Activated CD8-positive, alpha-beta T cell treated with anti-CD3 and anti-CD28 coated beads, Interleukin-2, amount 10 ng/mL, durations not matched to agents 7 days and 5 days (primary cell): ENCODE data around the gene SLC16A9. TPM values are rescaled to one million over a fixed set of nuclear protein-coding genes. Genes with fewer than 3 reads are reported as not detected.
A peak's percentile ranks its signal among the peaks of the same experiment; 100 is the strongest.
"Not testable (repeated sequence)": the region's sequence is repeated elsewhere in the genome, so short reads cannot be mapped to it uniquely, and the experiment has no call there.

ENCODE experiments used
- ATAC-seq: fragments of 150-1000 bp; cut with Tn5 transposase; one replicate; pipeline ENCODE4 v1.10.0; 2021; ENCODE audit warnings: moderate library complexity
- CTCF ChIA-PET: fragments of 350-600 bp; sonication (Branson Sonifier 250); formaldehyde crosslinking; loops from one replicate; lab custom pipeline; 2021; ENCODE audit warnings: antibody characterized with exemption; lab: Charles Lee
- POLR2A ChIA-PET: fragments of 350-600 bp; sonication (Branson Sonifier 250); formaldehyde crosslinking; loops from one replicate; lab custom pipeline; 2021; ENCODE audit warnings: antibody characterized with exemption; lab: Charles Lee
- DNase-seq: peaks from one replicate; pipeline ENCODE4 v3.0.0-alpha.2; 2020
- H3K27ac Mint-ChIP-seq: one replicate; pipeline ENCODE4 v1.8.0; 2021; ENCODE audit warnings: mild to moderate bottlenecking, mixed read lengths
- H3K27me3 Mint-ChIP-seq: one replicate; pipeline ENCODE4 v1.8.0; 2021; ENCODE audit warnings: low read depth, mixed read lengths
- H3K36me3 Mint-ChIP-seq: one replicate; pipeline ENCODE4 v1.8.0; 2021; ENCODE audit warnings: low read depth, mixed read lengths
- H3K4me1 Mint-ChIP-seq: one replicate; pipeline ENCODE4 v1.8.0; 2021; ENCODE audit warnings: low read depth, mixed read lengths
- H3K4me3 Mint-ChIP-seq: one replicate; pipeline ENCODE4 v1.8.0; 2021; ENCODE audit warnings: mild to moderate bottlenecking, mixed read lengths
- H3K9me3 Mint-ChIP-seq: one replicate; pipeline ENCODE4 v1.8.0; 2022; ENCODE audit warnings: mixed read lengths; ENCODE audit not compliant: insufficient read depth
- total RNA-seq, 2 experiments: library from RNA; stranded (reverse); gene quantifications; one replicate each; pipeline ENCODE4 v1.2.3, GENCODE V29; 2021

SLC16A9 gene
- under 1 TPM; 0.08 to 0.10 TPM for total RNA-seq

GRCh38 chr10:59709395-59710125 lies at the start of gene SLC16A9:
Gene SLC16A9, minus strand, starts transcription at chr10:59709850. Its CDS starts 25,559 bp downstream, at chr10:59684291.
- Mint-ChIP-seq H3K4me3 (peak within 1 kb of the TSS; percentile 63), H3K36me3 (no peaks in the 10 kb centered on the region), H3K27me3 (peaks cover 41% of the 10 kb centered on the region), H3K4me1 (peaks cover 7% of the 10 kb centered on the region), H3K27ac (no peak within 1 kb of the TSS), H3K9me3 (no peaks in the 10 kb centered on the region)
- peak; percentile 83 for ATAC-seq
- CTCF ChIA-PET = interaction anchor here (0.7 to 1.5 kb wide), 6 partner anchors 11 to 197 kb away, joined by 3 to 6 read pairs (median 4); partner anchors contain the start of gene CCDC6
- peak; percentile 58 for DNase-seq
- POLR2A ChIA-PET = interaction anchor here (0.6 kb wide), 1 partner anchor 54 kb away, joined by 3 read pairs; no protein-coding TSS in a partner anchor

- POLR2A ChIA-PET = no interaction called here
- H3K4me1 Mint-ChIP-seq = no peaks in the 10 kb centered on the region
- no peak for ATAC-seq
Observed at GRCh38 chr10:59757966-59758365, 48.3 kb upstream of the SLC16A9 start.

GRCh38 chr10:59754951-59755350 lies 45.3 kb upstream of the SLC16A9 start:
- Mint-ChIP-seq H3K36me3 (no peaks in the 10 kb centered on the region), H3K9me3 (peaks cover 5% of the 10 kb centered on the region), H3K27ac (no peak overlapping the region), H3K27me3 (peaks cover 3% of the 10 kb centered on the region), H3K4me3 (no peak overlapping the region), H3K4me1 (no peaks in the 10 kb centered on the region)
- DNase-seq (no peak), ATAC-seq (no peak)
- ChIA-PET POLR2A (no interaction called here), CTCF (no interaction called here)

More at GRCh38 chr10:59757966-59758365, 48.3 kb upstream of the SLC16A9 start:
- no peak overlapping the region for H3K4me3 Mint-ChIP-seq
- H3K9me3 Mint-ChIP-seq = peaks cover 5% of the 10 kb centered on the region
- H3K27me3 Mint-ChIP-seq = peaks cover 3% of the 10 kb centered on the region
- no peak overlapping the region for H3K27ac Mint-ChIP-seq
- DNase-seq = no peak
- H3K36me3 Mint-ChIP-seq = no peaks in the 10 kb centered on the region
- CTCF ChIA-PET = interaction anchor here (1.5 kb wide), 1 partner anchor 135 kb away, joined by 3 read pairs; no protein-coding TSS in a partner anchor

GRCh38 chr10:59753267-59753666 lies 43.6 kb upstream of the SLC16A9 start, which contains the start of gene MRLN:
Gene MRLN, minus strand, starts transcription at chr10:59753455.
- ChIA-PET CTCF (no interaction called here), POLR2A (no interaction called here)
- Mint-ChIP-seq H3K36me3 (no peaks in the 10 kb centered on the region), H3K27me3 (peaks cover 3% of the 10 kb centered on the region), H3K9me3 (no peaks in the 10 kb centered on the region), H3K27ac (no peak within 1 kb of the TSS), H3K4me3 (no peak within 1 kb of the TSS), H3K4me1 (no peaks in the 10 kb centered on the region)
- ATAC-seq = no peak
- DNase-seq = no peak

- Mint-ChIP-seq H3K4me3 (no peak overlapping the region), H3K27ac (no peak overlapping the region), H3K4me1 (no peaks in the 10 kb centered on the region), H3K9me3 (no peaks in the 10 kb centered on the region), H3K27me3 (peaks cover 3% of the 10 kb centered on the region), H3K36me3 (no peaks in the 10 kb centered on the region)
- ATAC-seq = no peak
- DNase-seq = no peak
- ChIA-PET POLR2A (no interaction called here), CTCF (no interaction called here)
Observed at GRCh38 chr10:59752278-59752940, 42.8 kb upstream of the SLC16A9 start.

GRCh38 chr10:59750155-59750945 lies 40.7 kb upstream of the SLC16A9 start:
- CTCF ChIA-PET = interaction anchor here (0.7 kb wide), 1 partner anchor 10 kb away, joined by 3 read pairs; no protein-coding TSS in a partner anchor
- no peak for ATAC-seq
- POLR2A ChIA-PET = no interaction called here

GRCh38 chr10:59748834-59749233 lies 39.2 kb upstream of the SLC16A9 start:
- Mint-ChIP-seq H3K27ac (no peak overlapping the region), H3K9me3 (no peaks in the 10 kb centered on the region), H3K4me3 (no peak overlapping the region), H3K4me1 (no peaks in the 10 kb centered on the region), H3K27me3 (peaks cover 3% of the 10 kb centered on the region), H3K36me3 (no peaks in the 10 kb centered on the region)
- ChIA-PET CTCF (no interaction called here), POLR2A (no interaction called here)
- DNase-seq (no peak), ATAC-seq (no peak)

More at GRCh38 chr10:59750155-59750945, 40.7 kb upstream of the SLC16A9 start:
- peaks cover 3% of the 10 kb centered on the region for H3K27me3 Mint-ChIP-seq
- H3K4me3 Mint-ChIP-seq = no peak overlapping the region
- H3K4me1 Mint-ChIP-seq = no peaks in the 10 kb centered on the region
- DNase-seq = no peak
- no peak overlapping the region for H3K27ac Mint-ChIP-seq
- no peaks in the 10 kb centered on the region for H3K9me3 Mint-ChIP-seq
- H3K36me3 Mint-ChIP-seq = no peaks in the 10 kb centered on the region

GRCh38 chr10:59745163-59745650 lies 35.6 kb upstream of the SLC16A9 start:
- CTCF ChIA-PET = no interaction called here
- H3K27ac Mint-ChIP-seq = no peak overlapping the region

GRCh38 chr10:59744762-59745161 lies 35.1 kb upstream of the SLC16A9 start:
- POLR2A ChIA-PET = not testable (repeated sequence)

More at GRCh38 chr10:59745163-59745650, 35.6 kb upstream of the SLC16A9 start:
- no peak for ATAC-seq
- Mint-ChIP-seq H3K4me1 (no peaks in the 10 kb centered on the region), H3K4me3 (no peak overlapping the region), H3K9me3 (no peaks in the 10 kb centered on the region), H3K27me3 (no peaks in the 10 kb centered on the region), H3K36me3 (no peaks in the 10 kb centered on the region)
- POLR2A ChIA-PET = no interaction called here
- no peak for DNase-seq

GRCh38 chr10:59744156-59744555 lies 34.5 kb upstream of the SLC16A9 start:
- CTCF ChIA-PET, DNase-seq, ATAC-seq, H3K36me3 Mint-ChIP-seq, H3K4me3 Mint-ChIP-seq, H3K9me3 Mint-ChIP-seq, H3K4me1 Mint-ChIP-seq, POLR2A ChIA-PET, H3K27me3 Mint-ChIP-seq, H3K27ac Mint-ChIP-seq: not testable (repeated sequence)

More at GRCh38 chr10:59744762-59745161, 35.1 kb upstream of the SLC16A9 start:
- ATAC-seq, H3K36me3 Mint-ChIP-seq, CTCF ChIA-PET, H3K9me3 Mint-ChIP-seq, H3K4me1 Mint-ChIP-seq, H3K4me3 Mint-ChIP-seq, H3K27ac Mint-ChIP-seq, DNase-seq, H3K27me3 Mint-ChIP-seq: not testable (repeated sequence)

GRCh38 chr10:59741583-59741982 lies 31.9 kb upstream of the SLC16A9 start:
- POLR2A ChIA-PET = no interaction called here
- H3K4me3 Mint-ChIP-seq = no peak overlapping the region

More at GRCh38 chr10:59741583-59741982, 31.9 kb upstream of the SLC16A9 start:
- Mint-ChIP-seq H3K36me3 (no peaks in the 10 kb centered on the region), H3K9me3 (no peaks in the 10 kb centered on the region), H3K4me1 (no peaks in the 10 kb centered on the region), H3K27ac (no peak overlapping the region), H3K27me3 (peaks cover 4% of the 10 kb centered on the region)
- CTCF ChIA-PET = no interaction called here
- ATAC-seq (no peak), DNase-seq (no peak)
